OCI-LY3 (cell line): ENCODE data around the gene SLC10A4.

Source experiments
- CTCF ChIP-seq: fragments of 200-600, 300-600 bp; sonication (generic); IDR thresholded peaks from 2 replicates; pipeline ENCODE4 v1.5.1; 2014; ENCODE audit warnings: antibody characterized with exemption, low read length, low read depth
- EZH2phosphoT487 ChIP-seq: fragments of 200-600 bp; shearing (Covaris generic); IDR thresholded peaks from 2 replicates; pipeline ENCODE4 v1.6.1; 2018; ENCODE audit warnings: antibody characterized with exemption, mixed run types, low read depth

- no peak for TF ChIP-seq CTCF
- no peak for TF ChIP-seq EZH2phosphoT487
These were observed 15.8 kb downstream of the SLC10A4 start for GRCh38 chr4:48498895-48499294.
